Fibroblast of lung (primary cell): ENCODE results near the gene SPTBN1. TPM values are rescaled to one million over a fixed set of nuclear protein-coding genes. Genes with fewer than 3 reads are reported as not detected.
A peak's percentile ranks its signal among the peaks of the same experiment; 100 is the strongest.

ENCODE experiments used
- DNase-seq, 2 donors: peaks; one replicate each; pipeline versions ENCODE4 v3.0.0 to v3.0.0-alpha.2; 2010; ENCODE audit warnings: low read depth in 2 of 2
- H2AFZ ChIP-seq: 2 replicates; pipeline ENCODE4 v1.5.1; 2012; ENCODE audit warnings: low read length, control low read depth, inconsistent platforms
- H3K27ac ChIP-seq: 2 replicates; pipeline ENCODE4 v1.5.1; 2011; ENCODE audit warnings: low read length, control low read depth; ENCODE audit not compliant: insufficient read depth
- H3K27me3 ChIP-seq: 2 replicates; pipeline ENCODE4 v1.5.1; 2011; ENCODE audit warnings: mild to moderate bottlenecking, low read length; ENCODE audit not compliant: control insufficient read depth, insufficient read depth
- H3K36me3 ChIP-seq: 2 replicates; pipeline ENCODE4 v1.5.1; 2011; ENCODE audit warnings: low read length; ENCODE audit not compliant: control insufficient read depth, insufficient read depth
- H3K4me1 ChIP-seq: 2 replicates; pipeline ENCODE4 v1.5.1; 2011; ENCODE audit warnings: low read length; ENCODE audit not compliant: control insufficient read depth, insufficient read depth; ENCODE audit errors: extremely low read depth
- H3K4me2 ChIP-seq: 2 replicates; pipeline ENCODE4 v1.5.1; 2011; ENCODE audit warnings: low read length, control low read depth; ENCODE audit not compliant: insufficient read depth; ENCODE audit errors: extremely low read depth
- H3K4me3 ChIP-seq, 4 experiments: fragments of 200-600 bp in 1 of 4; sonication (generic) in 1 of 4; replicated peaks in 1 of 4; 2 replicates each; pipeline ENCODE4 v1.5.1; 2011 to 2016; ENCODE audit warnings: low read length in 4 of 4, low read depth in 3 of 4, mild to moderate bottlenecking in 3 of 4, control low read depth in 2 of 4, inconsistent platforms in 1 of 4, mixed read lengths in 1 of 4; ENCODE audit not compliant: insufficient read depth in 1 of 4; ENCODE audit errors: control extremely low read depth in 1 of 4
- H3K79me2 ChIP-seq: 2 replicates; pipeline ENCODE4 v1.5.1; 2012; ENCODE audit warnings: mild to moderate bottlenecking, low read length, inconsistent platforms; ENCODE audit not compliant: control insufficient read depth, insufficient read depth
- H3K9ac ChIP-seq: 2 replicates; pipeline ENCODE4 v1.5.1; 2011; ENCODE audit warnings: mild to moderate bottlenecking, low read length, control low read depth; ENCODE audit not compliant: insufficient read depth
- H3K9me3 ChIP-seq: 2 replicates; pipeline ENCODE4 v1.5.1; 2012; ENCODE audit warnings: low read depth, low read length; ENCODE audit not compliant: control insufficient read depth, insufficient read depth
- H4K20me1 ChIP-seq: 2 replicates; pipeline ENCODE4 v1.5.1; 2011; ENCODE audit warnings: low read length; ENCODE audit not compliant: control insufficient read depth, insufficient read depth; ENCODE audit errors: extremely low read depth
- EZH2 ChIP-seq: IDR thresholded peaks from 2 replicates; pipeline ENCODE4 v1.5.1; 2012; ENCODE audit warnings: low read length, control low read depth, mild to moderate bottlenecking; ENCODE audit errors: missing control alignments
- polyA plus RNA-seq, 2 donors: library from polyadenylated mRNA; depleted of rRNA in 1 of 2; stranded (reverse) in 1 of 2; unstranded in 1 of 2; fragments of >200 nt; gene quantifications; 2 replicates each; pipeline ENCODE4 v1.2.1, GENCODE V29; 2011 to 2012; ENCODE audit warnings: missing spikeins in 1 of 2
- total RNA-seq: library from RNA; depleted of rRNA; stranded (reverse); fragments of >200 nt; gene quantifications from 2 replicates; pipeline ENCODE4 v1.2.1, GENCODE V29; 2014
- TF ChIP-seq, protein P1 (sequence below), 2 donors: IDR thresholded peaks in 1 of 2; conservative IDR thresholded peaks in 1 of 2; 1 replicate in 1 of 2; 2 replicates in 1 of 2; pipeline ENCODE4 v1.5.1; 2011 to 2012; ENCODE audit warnings: low read length in 2 of 2, control low read depth in 1 of 2, inconsistent platforms in 1 of 2, low read depth in 1 of 2, mild to moderate bottlenecking in 1 of 2

The SPTBN1 gene
- total and polyA plus RNA-seq, 2 donors (not counting 1 experiment from before 2014, with no cell fraction given), result 123 to 325 TPM

GRCh38 chr2:54429054-54429453, 27.1 kb upstream of the SPTBN1 start:
- H3K27ac ChIP-seq, result no peak overlapping the region
- no peak overlapping the region for H3K9ac ChIP-seq
- peak; percentile 26 to 61 for DNase-seq
- H3K79me2 ChIP-seq, result no peaks in the 10 kb centered on the region
- H3K4me2 ChIP-seq, result peak overlapping the region; percentile 15
- no peak overlapping the region for H2AFZ ChIP-seq
- TF ChIP-seq, protein P1, sequence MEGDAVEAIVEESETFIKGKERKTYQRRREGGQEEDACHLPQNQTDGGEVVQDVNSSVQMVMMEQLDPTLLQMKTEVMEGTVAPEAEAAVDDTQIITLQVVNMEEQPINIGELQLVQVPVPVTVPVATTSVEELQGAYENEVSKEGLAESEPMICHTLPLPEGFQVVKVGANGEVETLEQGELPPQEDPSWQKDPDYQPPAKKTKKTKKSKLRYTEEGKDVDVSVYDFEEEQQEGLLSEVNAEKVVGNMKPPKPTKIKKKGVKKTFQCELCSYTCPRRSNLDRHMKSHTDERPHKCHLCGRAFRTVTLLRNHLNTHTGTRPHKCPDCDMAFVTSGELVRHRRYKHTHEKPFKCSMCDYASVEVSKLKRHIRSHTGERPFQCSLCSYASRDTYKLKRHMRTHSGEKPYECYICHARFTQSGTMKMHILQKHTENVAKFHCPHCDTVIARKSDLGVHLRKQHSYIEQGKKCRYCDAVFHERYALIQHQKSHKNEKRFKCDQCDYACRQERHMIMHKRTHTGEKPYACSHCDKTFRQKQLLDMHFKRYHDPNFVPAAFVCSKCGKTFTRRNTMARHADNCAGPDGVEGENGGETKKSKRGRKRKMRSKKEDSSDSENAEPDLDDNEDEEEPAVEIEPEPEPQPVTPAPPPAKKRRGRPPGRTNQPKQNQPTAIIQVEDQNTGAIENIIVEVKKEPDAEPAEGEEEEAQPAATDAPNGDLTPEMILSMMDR (conservative IDR thresholded peaks at IDR 0.05 in 1 of 2, IDR thresholded peaks at IDR 0.05 in 1 of 2; ENCODE audit: low read depth in 1 of 2, low read length in 2 of 2), result no peak
- TF ChIP-seq EZH2, result no peak
- H4K20me1 ChIP-seq, result no peaks in the 10 kb centered on the region
- H3K27me3 ChIP-seq, result no peaks in the 10 kb centered on the region
- no peak overlapping the region for H3K4me3 ChIP-seq
- H3K36me3 ChIP-seq, result no peaks in the 10 kb centered on the region
- H3K9me3 ChIP-seq, result no peaks in the 10 kb centered on the region
- peaks cover 4% of the 10 kb centered on the region for H3K4me1 ChIP-seq

DNA sequence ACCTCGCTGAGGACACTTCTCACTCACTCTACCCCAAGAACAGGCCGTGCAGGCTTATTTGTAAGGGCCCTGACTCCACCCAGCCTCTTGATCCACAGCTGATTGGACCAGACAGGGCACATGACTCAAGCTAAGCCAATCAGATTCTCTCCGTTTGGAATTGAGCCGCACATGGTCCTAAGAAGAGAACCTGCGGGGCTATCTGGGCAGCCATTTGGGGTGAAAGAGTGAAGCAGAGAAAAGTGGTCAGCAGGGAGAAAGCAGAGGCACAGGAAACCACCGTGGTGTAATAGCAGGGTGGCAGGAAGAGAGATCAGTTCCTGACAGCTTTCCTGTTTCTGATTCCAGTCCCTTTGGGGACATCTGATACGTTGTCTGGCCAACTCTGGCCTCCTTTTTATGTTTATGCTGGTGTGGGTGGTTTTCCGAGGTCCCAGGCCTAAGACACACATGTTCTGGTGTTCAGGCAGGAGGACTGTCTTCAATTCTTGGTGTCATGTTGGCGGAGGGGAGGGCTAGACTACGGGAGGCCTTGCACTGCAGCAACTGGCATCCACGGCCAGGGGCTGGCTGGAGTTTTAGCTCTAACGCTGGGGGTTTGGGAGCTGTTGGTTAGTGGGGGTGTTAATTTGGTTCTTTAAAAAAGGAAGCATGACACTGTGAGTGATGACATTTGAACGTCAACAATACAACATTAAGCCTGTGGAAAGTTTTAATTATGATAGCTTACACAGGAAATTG, 26.1 kb upstream of the SPTBN1 start:
- Histone ChIP-seq H2AFZ (no peak overlapping the region), H3K27ac (no peak overlapping the region), H3K4me2 (no peak overlapping the region)

GRCh38 chr2:54430649-54431048, 25.5 kb upstream of the SPTBN1 start:
- peaks cover 4% of the 10 kb centered on the region for H3K4me1 ChIP-seq
- H4K20me1 ChIP-seq, result no peaks in the 10 kb centered on the region
- H3K4me2 ChIP-seq, result no peak overlapping the region
- no peak overlapping the region for H3K27ac ChIP-seq
- H3K79me2 ChIP-seq, result no peaks in the 10 kb centered on the region
- H3K9me3 ChIP-seq, result no peaks in the 10 kb centered on the region
- H3K27me3 ChIP-seq, result no peaks in the 10 kb centered on the region
- TF ChIP-seq, protein P1 (conservative IDR thresholded peaks at IDR 0.05 in 1 of 2, IDR thresholded peaks at IDR 0.05 in 1 of 2; ENCODE audit: low read depth in 1 of 2, low read length in 2 of 2), result no peak
- no peak for TF ChIP-seq EZH2
- no peaks in the 10 kb centered on the region for H3K36me3 ChIP-seq
- no peak for DNase-seq
- H3K4me3 ChIP-seq, result no peak overlapping the region
- H2AFZ ChIP-seq, result no peak overlapping the region
- H3K9ac ChIP-seq, result no peak overlapping the region

More for the DNA sequence above, 26.1 kb upstream of the SPTBN1 start:
- Histone ChIP-seq H3K27me3 (no peaks in the 10 kb centered on the region), H3K9ac (no peak overlapping the region), H3K4me1 (peaks cover 4% of the 10 kb centered on the region), H3K36me3 (no peaks in the 10 kb centered on the region), H3K4me3 (no peak overlapping the region), H4K20me1 (no peaks in the 10 kb centered on the region), H3K9me3 (no peaks in the 10 kb centered on the region), H3K79me2 (no peaks in the 10 kb centered on the region)
- TF ChIP-seq, protein P1 (conservative IDR thresholded peaks at IDR 0.05 in 1 of 2, IDR thresholded peaks at IDR 0.05 in 1 of 2; ENCODE audit: low read depth in 1 of 2, low read length in 2 of 2), result no peak
- no peak for TF ChIP-seq EZH2
- DNase-seq, result no peak
